ENCODE measurements around the gene SULT1A4. TPM values are rescaled to one million over a fixed set of nuclear protein-coding genes. Genes with fewer than 3 reads are reported as not detected.
"Not testable (repeated sequence)": the region's sequence is repeated elsewhere in the genome, so short reads cannot be mapped to it uniquely, and the experiment has no call there.

Gene SULT1A4
- total RNA-seq, 2 experiments from 2014 or later: 4.3 to 5.9 TPM

GRCh38 chr16:29472065-29472464 is 12.4 kb downstream of the SULT1A4 start:
- POLR2A ChIA-PET; DNase-seq; H3K27me3 Mint-ChIP-seq (ENCODE audit: low read depth); H3K4me3 Mint-ChIP-seq; H3K36me3 Mint-ChIP-seq (ENCODE audit: low read depth); H3K27ac Mint-ChIP-seq; H3K4me1 Mint-ChIP-seq (ENCODE audit: low read depth); H3K9me3 Mint-ChIP-seq (ENCODE audit: insufficient read depth); CTCF ChIA-PET: not testable (repeated sequence)
- ATAC-seq: peak; percentile 63

- not testable (repeated sequence) for H3K4me3 Mint-ChIP-seq, ATAC-seq
Measured at GRCh38 chr16:29482276-29482675, 22.6 kb downstream of the SULT1A4 start.

GRCh38 chr16:29506308-29506707 is 46.6 kb downstream of the SULT1A4 start, which contains the start of gene NPIPB12:
Gene NPIPB12 (minus strand): TSS chr16:29506408.
- H3K4me1 Mint-ChIP-seq (ENCODE audit: low read depth); H3K4me3 Mint-ChIP-seq; DNase-seq; ATAC-seq; CTCF ChIA-PET; H3K27me3 Mint-ChIP-seq (ENCODE audit: low read depth); H3K36me3 Mint-ChIP-seq (ENCODE audit: low read depth); H3K9me3 Mint-ChIP-seq (ENCODE audit: insufficient read depth); H3K27ac Mint-ChIP-seq; POLR2A ChIA-PET: not testable (repeated sequence)

More at GRCh38 chr16:29482276-29482675, 22.6 kb downstream of the SULT1A4 start:
- POLR2A ChIA-PET; H3K27me3 Mint-ChIP-seq (ENCODE audit: low read depth); H3K36me3 Mint-ChIP-seq (ENCODE audit: low read depth); H3K4me1 Mint-ChIP-seq (ENCODE audit: low read depth); CTCF ChIA-PET; H3K9me3 Mint-ChIP-seq (ENCODE audit: insufficient read depth); H3K27ac Mint-ChIP-seq: not testable (repeated sequence)
- DNase-seq: peak; percentile 13

Other genes starting within 250 kb of the SULT1A4 start
- 1 to 10 TPM; 1.4 to 2.1 TPM for gene NPIPB11, start 53.2 kb upstream of the SULT1A4 start, total RNA-seq
- gene BOLA2, start 5.6 kb upstream of the SULT1A4 start, total RNA-seq: 10 to 100 TPM; 10.9 to 12.9 TPM
- gene SLX1B, start 5.4 kb upstream of the SULT1A4 start, total RNA-seq: 10 to 100 TPM; 49.2 to 68.4 TPM
- gene NPIPB12, start 46.5 kb downstream of the SULT1A4 start, total RNA-seq: 10 to 100 TPM; 80.9 to 87.4 TPM
- gene SPN, start 203.3 kb downstream of the SULT1A4 start, total RNA-seq: 100 to 1,000 TPM; 339 to 352 TPM
- gene QPRT, start 219.3 kb downstream of the SULT1A4 start, total RNA-seq: 10 to 100 TPM in 1 of 2 experiments, 1 to 10 TPM in 1; 8.6 to 10.2 TPM

Data from activated CD8-positive, alpha-beta T cell treated with anti-CD3 and anti-CD28 coated beads, Interleukin-2, amount 10 ng/mL, durations not matched to agents 7 days and 5 days (primary cell).